ENCODE results near the gene ITGB8.
A peak's percentile ranks its signal among the peaks of the same experiment; 100 is the strongest.

The ITGB8 gene

GRCh38 chr7:20310301-20310700 lies 20.4 kb upstream of the ITGB8 start:
- DNase-seq (ENCODE audit: low spot score) = no peak

DNA sequence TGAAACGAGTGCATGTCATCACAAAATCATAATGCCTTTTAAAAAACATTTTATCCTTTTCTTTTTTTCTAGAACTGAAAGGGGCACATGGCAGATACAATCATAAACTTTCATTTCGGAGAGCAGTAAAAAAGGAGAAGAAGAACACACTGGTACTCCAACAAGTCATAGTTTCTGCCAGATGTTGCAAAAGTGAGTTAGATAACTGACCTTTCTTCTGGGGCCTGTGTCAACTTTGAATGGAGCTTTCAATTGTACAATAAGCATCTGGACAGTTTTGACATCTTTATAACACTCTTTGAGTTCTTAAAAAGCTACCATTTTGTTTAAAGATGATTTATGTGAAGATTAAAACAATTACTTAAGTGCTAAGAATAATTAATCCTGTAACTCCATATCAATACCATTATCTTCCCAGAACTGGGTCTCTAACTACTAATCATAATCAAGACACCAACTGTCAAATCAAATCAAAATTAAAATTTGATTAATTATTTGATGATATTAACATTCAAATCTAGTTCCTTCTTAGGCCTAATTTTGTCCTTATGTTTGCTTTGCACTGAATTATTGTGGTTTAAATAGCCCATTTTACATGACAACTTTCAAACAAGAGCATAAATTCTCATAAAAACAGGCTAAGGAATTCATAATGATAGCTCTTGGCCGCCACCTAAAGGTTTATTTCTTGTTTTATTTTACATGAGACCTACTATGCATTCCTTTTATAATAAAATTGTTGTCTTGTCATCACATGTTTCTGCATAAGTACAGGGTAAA lies 19.5 kb upstream of the ITGB8 start:
- peak; percentile 76 for DNase-seq (ENCODE audit: low spot score)

- DNase-seq (ENCODE audit: low spot score) = no peak
Observed at GRCh38 chr7:20311743-20312042, 19.0 kb upstream of the ITGB8 start.

DNA sequence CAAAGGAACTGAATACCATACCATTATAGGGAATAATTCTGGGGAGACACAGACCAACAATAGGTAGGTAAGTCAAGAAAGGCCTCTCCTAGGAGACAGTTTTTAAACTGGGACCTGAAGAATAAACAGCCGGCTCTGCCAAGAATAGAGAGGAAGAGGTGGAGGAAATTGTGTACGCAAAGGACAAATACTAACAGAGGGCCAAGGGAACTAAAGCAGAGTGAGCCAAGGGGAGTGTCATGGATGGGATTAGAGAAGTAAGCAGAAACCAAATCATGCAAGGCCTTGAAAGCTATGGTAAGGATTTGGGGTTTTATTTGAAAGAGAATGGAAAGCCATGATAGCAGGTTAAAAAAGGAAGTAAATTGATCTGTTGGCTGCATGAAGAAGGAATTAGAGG lies 18.1 kb upstream of the ITGB8 start:
- no peak for DNase-seq (ENCODE audit: low spot score)

DNA sequence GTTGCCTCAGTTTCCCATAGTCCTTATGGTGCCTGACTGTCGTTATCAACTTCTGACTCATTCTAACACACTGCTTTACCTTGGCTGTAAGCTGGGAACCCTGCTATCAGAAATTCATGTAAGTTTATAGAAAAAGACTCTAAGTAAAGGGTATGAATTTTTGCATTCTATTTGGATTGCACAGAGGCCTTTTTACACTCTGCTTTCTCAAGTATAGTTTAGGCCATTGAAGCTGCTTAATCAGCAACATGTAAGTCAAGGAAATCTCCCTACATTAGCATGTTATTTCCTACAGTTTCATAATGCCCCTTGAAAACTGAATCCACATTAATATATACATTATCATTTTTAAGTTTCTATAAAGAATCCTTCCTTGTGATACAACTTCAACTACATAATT lies 17.1 kb upstream of the ITGB8 start:
- DNase-seq (ENCODE audit: low spot score) = no peak

DNA sequence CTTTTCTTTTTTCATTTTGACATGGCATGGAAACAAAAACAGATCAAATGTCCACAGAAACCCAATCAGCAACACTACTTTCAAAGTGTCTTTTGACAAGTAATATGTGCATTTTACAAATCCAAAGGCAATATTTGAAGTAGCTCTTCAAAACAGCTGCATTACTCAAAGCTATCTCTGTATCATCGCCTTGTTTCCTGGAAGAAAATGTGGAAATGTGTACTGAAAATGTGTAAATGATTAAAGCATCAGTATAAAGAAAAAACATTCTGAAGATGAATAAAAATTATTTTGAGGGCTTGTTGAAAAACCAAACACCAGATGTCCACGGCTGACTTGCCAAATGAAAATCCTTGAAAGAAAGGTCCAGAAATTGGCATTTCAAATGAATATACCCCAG lies 16.5 kb upstream of the ITGB8 start:
- no peak for DNase-seq (ENCODE audit: low spot score)

- no peak for DNase-seq (ENCODE audit: low spot score)
Observed at GRCh38 chr7:20316706-20317105, 14.0 kb upstream of the ITGB8 start.

DNA sequence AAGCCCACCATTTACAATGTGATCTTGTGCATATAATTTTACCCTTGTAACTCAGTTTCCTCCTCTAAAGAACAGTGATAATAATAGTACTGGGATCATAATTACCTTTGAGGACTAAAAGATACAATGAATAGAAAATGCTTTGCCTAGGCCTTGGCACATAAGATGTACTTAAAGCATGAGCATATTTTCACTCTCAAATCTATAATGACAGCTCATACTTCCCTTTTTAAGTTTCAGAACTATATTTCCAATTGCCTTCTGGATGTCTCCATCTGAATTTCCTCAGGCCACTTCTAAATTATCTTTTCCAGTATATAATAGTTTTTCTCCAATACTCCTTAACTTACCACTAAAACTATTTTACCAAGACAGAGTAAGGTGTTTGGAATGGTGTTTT lies 13.3 kb upstream of the ITGB8 start:
- no peak for DNase-seq (ENCODE audit: low spot score)

DNA sequence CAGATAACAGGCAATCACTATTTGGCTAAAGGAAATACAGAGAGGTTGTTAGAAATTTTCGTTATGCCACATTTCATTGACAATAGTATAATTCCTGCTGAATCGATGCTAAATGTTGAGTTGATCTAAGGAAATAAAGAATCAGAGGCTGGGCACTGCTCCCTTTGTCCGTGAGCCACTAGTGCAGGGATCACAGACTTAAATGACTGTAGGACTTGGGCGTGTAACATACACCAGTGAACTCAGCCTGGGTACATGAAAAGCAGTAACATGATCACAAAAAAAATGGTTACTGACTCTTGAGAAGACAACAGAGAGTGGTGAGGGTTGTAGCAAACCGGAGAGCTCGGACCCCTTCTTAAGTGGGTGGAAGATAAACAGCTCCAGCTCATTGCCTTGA lies 11.8 kb upstream of the ITGB8 start:
- no peak for DNase-seq (ENCODE audit: low spot score)

DNA sequence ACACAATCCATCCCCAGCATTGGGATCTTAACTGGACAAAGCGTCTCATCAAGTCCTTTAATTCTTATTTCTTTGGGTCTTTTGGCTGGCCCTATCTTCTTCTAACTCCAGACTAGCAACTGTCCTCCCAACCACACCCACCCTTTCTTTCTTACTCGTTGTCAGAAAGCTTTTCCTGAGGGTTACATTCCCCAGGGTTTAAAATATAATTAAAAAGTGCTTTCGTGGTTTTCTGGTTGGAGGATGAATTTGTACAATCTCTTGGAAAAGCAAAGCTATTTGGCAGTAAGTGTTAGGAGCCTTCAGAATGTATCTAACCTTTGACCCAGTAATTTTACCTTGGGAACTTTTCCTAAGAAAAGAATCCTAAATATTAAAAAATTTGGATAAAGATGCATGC lies 10.4 kb upstream of the ITGB8 start:
- no peak for DNase-seq (ENCODE audit: low spot score)

DNA sequence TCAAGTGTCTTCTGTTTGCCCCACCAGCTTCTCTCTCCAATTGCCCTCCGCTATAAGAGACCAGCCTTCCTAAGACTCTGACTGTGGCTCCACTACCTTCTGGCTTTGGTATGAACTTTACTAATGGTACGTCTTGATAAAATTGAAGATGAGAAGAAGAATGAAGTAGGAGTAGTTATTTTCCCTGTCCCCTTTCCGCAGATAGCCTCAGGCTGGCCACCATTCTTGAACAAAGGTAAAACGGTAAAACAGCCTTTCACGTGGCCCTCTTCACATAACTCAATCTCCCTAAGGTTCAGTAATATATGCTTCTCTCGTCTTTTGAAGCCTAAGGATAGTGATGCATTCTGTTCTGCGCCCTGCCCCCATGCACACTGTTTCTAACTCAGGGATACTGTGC lies 9.9 kb upstream of the ITGB8 start:
- no peak for DNase-seq (ENCODE audit: low spot score)

DNA sequence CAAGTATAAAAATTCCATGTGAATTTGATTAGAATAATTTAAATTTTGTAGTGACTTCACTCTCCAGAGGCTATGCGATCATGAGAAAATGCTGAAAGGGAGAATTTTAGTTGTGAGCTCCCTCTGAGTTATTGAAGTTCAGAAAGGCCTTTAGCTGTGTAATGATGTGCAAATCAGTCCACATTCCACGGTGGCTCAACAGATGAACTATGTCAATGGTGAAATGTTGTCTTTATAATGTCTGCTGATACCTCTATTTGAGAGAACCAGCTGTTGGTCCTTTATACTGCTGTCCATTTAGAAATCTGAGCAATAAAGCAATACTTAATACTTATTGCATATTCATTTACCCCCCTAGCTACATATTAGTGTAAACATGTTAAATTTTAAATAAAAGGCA lies 7.1 kb upstream of the ITGB8 start:
- DNase-seq (ENCODE audit: low spot score) = no peak

- no peak for DNase-seq (ENCODE audit: low spot score)
Observed at GRCh38 chr7:20326342-20326741, 4.4 kb upstream of the ITGB8 start.

DNA sequence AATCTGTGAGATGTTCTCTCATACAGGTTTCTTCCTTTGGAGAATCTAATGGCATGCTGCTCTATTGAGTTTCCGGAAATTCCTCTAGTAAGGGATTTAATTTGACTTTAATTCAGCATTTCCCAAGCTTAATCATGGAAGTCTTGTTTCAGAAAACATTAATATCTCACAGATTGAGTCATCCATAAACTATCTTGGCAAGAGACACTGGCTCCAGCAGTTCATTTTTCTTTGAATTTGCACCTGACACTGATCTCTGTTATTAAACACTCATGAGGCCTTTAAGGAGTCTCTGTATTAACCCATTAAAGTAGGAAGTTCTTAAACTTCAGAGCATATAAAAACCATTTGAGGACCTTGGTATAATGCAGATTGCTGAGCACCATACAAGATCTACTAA lies 3.6 kb upstream of the ITGB8 start:
- DNase-seq (ENCODE audit: low spot score) = no peak

GRCh38 chr7:20328027-20328426 lies 2.7 kb upstream of the ITGB8 start:
- no peak for DNase-seq (ENCODE audit: low spot score)

- DNase-seq (ENCODE audit: low spot score) = no peak
Observed at GRCh38 chr7:20328692-20329091, 2.0 kb upstream of the ITGB8 start.

DNA sequence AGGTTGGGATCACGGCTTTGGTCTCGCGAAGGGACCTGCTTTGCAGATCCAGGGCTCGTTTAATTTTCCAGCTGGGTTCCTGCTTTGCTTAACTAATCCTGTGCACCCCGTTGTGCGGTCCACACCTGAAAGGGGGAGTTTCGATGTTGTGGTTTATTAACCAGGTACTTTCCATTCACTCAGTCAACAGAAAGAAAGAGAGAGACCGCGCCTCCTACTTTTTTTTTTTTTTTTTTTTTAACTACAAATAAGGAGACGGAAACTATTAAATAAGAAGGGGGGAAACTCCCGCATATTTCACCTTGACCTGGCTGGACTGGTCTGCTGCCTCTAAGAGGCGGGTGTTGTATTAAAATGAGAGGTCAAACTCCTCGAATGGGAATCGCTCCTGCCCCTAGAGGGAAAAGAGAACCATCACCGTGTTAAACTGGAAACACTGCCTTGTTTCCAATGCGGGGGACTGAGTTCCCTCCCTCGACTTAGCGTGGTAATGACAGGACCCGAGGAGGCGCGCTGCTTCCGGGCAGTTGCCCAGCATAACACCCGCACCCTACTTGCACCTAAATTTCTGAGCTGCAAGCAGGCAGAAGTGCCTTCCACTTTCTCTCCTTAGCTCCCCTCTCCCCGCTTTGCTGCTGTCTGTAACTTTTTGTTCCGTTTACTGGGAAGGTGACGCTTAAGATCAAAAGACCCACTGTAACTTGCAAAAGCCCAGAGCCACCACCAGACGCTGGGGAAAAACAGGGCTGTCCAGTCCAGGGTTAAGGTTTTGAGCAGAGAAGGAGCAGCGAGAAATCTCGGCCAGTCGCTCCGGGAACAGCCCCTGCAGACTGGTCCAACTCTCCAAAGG lies 1.1 kb upstream of the ITGB8 start:
- no peak for DNase-seq (ENCODE audit: low spot score)

- DNase-seq (ENCODE audit: low spot score) = no peak
Observed at GRCh38 chr7:20330928-20331909, 519 bp downstream of the ITGB8 start.

- no peak for DNase-seq (ENCODE audit: low spot score)
Observed at GRCh38 chr7:20331910-20332813, 1.5 kb downstream of the ITGB8 start.

GRCh38 chr7:20338285-20338684 lies 7.6 kb downstream of the ITGB8 start:
- no peak for DNase-seq (ENCODE audit: low spot score)

DNA sequence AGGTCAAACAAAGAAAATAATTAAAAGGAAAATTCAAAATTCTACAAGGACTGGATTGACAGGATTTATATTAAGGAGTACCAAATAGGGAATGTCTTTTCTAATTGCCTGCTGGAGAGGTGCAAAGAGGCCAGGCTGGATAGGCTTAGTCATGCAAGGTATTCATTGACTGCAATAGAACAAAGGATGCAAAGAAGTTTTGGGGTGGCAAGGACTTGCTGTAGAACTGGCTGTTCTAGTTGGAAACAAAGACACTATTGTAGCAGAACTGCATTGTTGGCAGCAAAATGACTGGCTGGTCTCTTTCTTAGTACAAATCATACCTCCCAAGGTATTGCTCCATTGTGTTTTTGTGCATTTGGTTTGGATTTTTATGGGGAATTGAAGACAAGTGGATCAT lies 10.1 kb downstream of the ITGB8 start:
- DNase-seq (ENCODE audit: low spot score) = no peak

DNA sequence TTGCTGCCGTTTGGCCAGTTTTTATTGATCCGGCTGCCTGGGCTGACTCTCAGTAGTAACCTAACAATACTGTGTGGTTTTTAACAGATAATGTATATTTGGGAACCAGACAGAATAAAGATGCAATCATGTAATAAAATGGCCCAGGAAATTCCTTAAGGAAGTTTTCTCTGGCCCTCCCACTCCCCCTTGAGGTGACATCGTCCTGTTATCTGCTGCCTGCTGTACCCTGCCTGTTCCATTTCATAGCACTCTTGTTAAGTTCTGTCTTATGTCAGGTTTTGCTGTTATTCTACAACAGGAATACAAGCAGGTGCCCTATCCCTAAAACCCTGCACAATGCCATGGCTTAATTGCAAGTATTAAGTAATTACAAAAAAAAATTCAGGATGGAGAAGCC lies 12.5 kb downstream of the ITGB8 start:
- DNase-seq (ENCODE audit: low spot score) = no peak

All from NAMALWA (cell line).